Measurements from ENCODE around the gene KRT2. TPM values are rescaled to one million over a fixed set of nuclear protein-coding genes. Genes with fewer than 3 reads are reported as not detected.

Gene KRT2
- total RNA-seq, 1 experiment from 2014 or later = not detected

GRCh38 chr12:52691076-52691840 is 39.2 kb upstream of the KRT2 start:
- POLR2A ChIA-PET (ENCODE audit: unreplicated experiment) = no interaction called here

GRCh38 chr12:52690351-52691075 is 38.5 kb upstream of the KRT2 start:
- intact Hi-C loops (cut with micrococcal nuclease; ENCODE audit: unreplicated experiment) = no loop called here
- Histone ChIP-seq H3K9me2 (ENCODE audit: insufficient read depth) (no peaks in the 10 kb centered on the region), H3K27ac (no peak overlapping the region), H4K20me1 (ENCODE audit: insufficient read depth) (no peaks in the 10 kb centered on the region), H3F3A (ENCODE audit: insufficient read depth, low read depth) (peaks cover 12% of the 10 kb centered on the region; the same call in 1 of the 2 replicates), H3K27me3 (ENCODE audit: insufficient read depth, low read depth) (no peaks in the 10 kb centered on the region), H3K9me3 (ENCODE audit: insufficient read depth, low read depth) (no peaks in the 10 kb centered on the region), H3K4me1 (replicated peaks; ENCODE audit: insufficient read depth) (peaks cover 20% of the 10 kb centered on the region), H3K4me3 (no peak overlapping the region), H3K4me2 (no peak overlapping the region), H3K36me3 (ENCODE audit: low read depth) (no peaks in the 10 kb centered on the region), H3K79me2 (ENCODE audit: low read depth) (no peaks in the 10 kb centered on the region), H2AFZ (no peak overlapping the region)
- BruUV-seq (replicated peaks) = no TSS peak
- no peak for TF ChIP-seq EZH2 (IDR thresholded peaks at IDR 0.05; ENCODE audit: low read depth)
- CTCF ChIA-PET = no interaction called here
- no peak for DNase-seq
- POLR2A ChIA-PET (ENCODE audit: unreplicated experiment) = no interaction called here

More at GRCh38 chr12:52691076-52691840, 39.2 kb upstream of the KRT2 start:
- Histone ChIP-seq H3K27ac (no peak overlapping the region), H3K9me3 (ENCODE audit: insufficient read depth, low read depth) (no peaks in the 10 kb centered on the region), H3K4me3 (no peak overlapping the region), H3K4me2 (no peak overlapping the region), H3K9me2 (ENCODE audit: insufficient read depth) (no peaks in the 10 kb centered on the region), H3K79me2 (ENCODE audit: low read depth) (no peaks in the 10 kb centered on the region), H3K36me3 (ENCODE audit: low read depth) (no peaks in the 10 kb centered on the region), H3K4me1 (replicated peaks; ENCODE audit: insufficient read depth) (peaks cover 20% of the 10 kb centered on the region), H2AFZ (no peak overlapping the region), H3F3A (ENCODE audit: insufficient read depth, low read depth) (peaks cover 12% of the 10 kb centered on the region; the same call in 1 of the 2 replicates), H3K27me3 (ENCODE audit: insufficient read depth, low read depth) (no peaks in the 10 kb centered on the region), H4K20me1 (ENCODE audit: insufficient read depth) (no peaks in the 10 kb centered on the region)
- no peak for DNase-seq
- CTCF ChIA-PET = no interaction called here
- TF ChIP-seq EZH2 (IDR thresholded peaks at IDR 0.05; ENCODE audit: low read depth) = no peak
- no peak for TF ChIP-seq CTCF (conservative IDR thresholded peaks at IDR 0.05)
- BruUV-seq (replicated peaks) = no TSS peak
- intact Hi-C loops (cut with micrococcal nuclease; ENCODE audit: unreplicated experiment) = no loop called here

GRCh38 chr12:52689936-52690335 is 37.9 kb upstream of the KRT2 start:
- POLR2A ChIA-PET (ENCODE audit: unreplicated experiment) = no interaction called here
- H4K20me1 ChIP-seq (ENCODE audit: insufficient read depth) = no peaks in the 10 kb centered on the region
- BruUV-seq (replicated peaks) = no TSS peak
- peaks cover 12% of the 10 kb centered on the region; the same call in 1 of the 2 replicates for H3F3A ChIP-seq (ENCODE audit: insufficient read depth, low read depth)
- no peak overlapping the region for H3K4me3 ChIP-seq
- no peak for DNase-seq
- no peaks in the 10 kb centered on the region for H3K36me3 ChIP-seq (ENCODE audit: low read depth)
- no peaks in the 10 kb centered on the region for H3K79me2 ChIP-seq (ENCODE audit: low read depth)
- intact Hi-C loops (cut with micrococcal nuclease; ENCODE audit: unreplicated experiment) = no loop called here
- TF ChIP-seq CTCF (conservative IDR thresholded peaks at IDR 0.05) (no peak), EZH2 (IDR thresholded peaks at IDR 0.05; ENCODE audit: low read depth) (no peak)
- H3K27me3 ChIP-seq (ENCODE audit: insufficient read depth, low read depth) = no peaks in the 10 kb centered on the region
- H3K9me2 ChIP-seq (ENCODE audit: insufficient read depth) = no peaks in the 10 kb centered on the region
- H3K27ac ChIP-seq = no peak overlapping the region
- H3K9me3 ChIP-seq (ENCODE audit: insufficient read depth, low read depth) = no peaks in the 10 kb centered on the region
- no peak overlapping the region for H3K4me2 ChIP-seq
- peaks cover 20% of the 10 kb centered on the region for H3K4me1 ChIP-seq (replicated peaks; ENCODE audit: insufficient read depth)
- CTCF ChIA-PET = no interaction called here
- H2AFZ ChIP-seq = no peak overlapping the region
